T follicular helper cell (primary cell): ENCODE measurements around the gene ALDOA.
A peak's percentile ranks its signal among the peaks of the same experiment; 100 is the strongest.
"Not testable (repeated sequence)": the region's sequence is repeated elsewhere in the genome, so short reads cannot be mapped to it uniquely, and the experiment has no call there.

ENCODE experiments used
- DNase-seq: peaks from one replicate; pipeline ENCODE4 v3.0.0-alpha.2; 2020; ENCODE audit warnings: low read depth
- total RNA-seq, 2 experiments: gene quantifications; one replicate each; lab custom pipeline; 2026; lab: John Stamatoyannopoulos, UW

Gene ALDOA
- 8.8 to 9.2 reads per million in 2 experiments for total RNA-seq

- peak; percentile 92 for DNase-seq
Observed at GRCh38 chr16:30065102-30065942, at the start of gene ALDOA. ALDOA (plus strand) TSS chr16:30065760; CDS start chr16:30066898, 1,138 bp downstream.

- DNase-seq: no peak
Observed at GRCh38 chr16:30016555-30017276, 48.8 kb upstream of the ALDOA start.

GRCh38 chr16:30017277-30017656, 48.3 kb upstream of the ALDOA start:
- DNase-seq: no peak

GRCh38 chr16:30017937-30018336, 47.6 kb upstream of the ALDOA start:
- not testable (repeated sequence) for DNase-seq

- DNase-seq: no peak
Observed at GRCh38 chr16:30018731-30019158, 46.8 kb upstream of the ALDOA start.

GRCh38 chr16:30022887-30023286, 42.7 kb upstream of the ALDOA start, which contains the start of gene C16orf92:
C16orf92 (plus strand) TSS chr16:30023198; CDS start chr16:30023341, 143 bp downstream.
- no peak for DNase-seq

GRCh38 chr16:30023586-30023985, 42.0 kb upstream of the ALDOA start:
- DNase-seq: no peak

GRCh38 chr16:30024451-30024850, 41.1 kb upstream of the ALDOA start:
- DNase-seq: no peak

GRCh38 chr16:30025156-30025555, 40.4 kb upstream of the ALDOA start:
- no peak for DNase-seq

- DNase-seq: no peak
Observed at GRCh38 chr16:30025574-30025973, 40.0 kb upstream of the ALDOA start.

- DNase-seq: no peak
Observed at GRCh38 chr16:30026449-30026848, 39.1 kb upstream of the ALDOA start.

GRCh38 chr16:30027588-30028437, 37.7 kb upstream of the ALDOA start:
- no peak for DNase-seq

GRCh38 chr16:30028438-30029076, 37.0 kb upstream of the ALDOA start:
- DNase-seq: no peak

- DNase-seq: no peak
Observed at GRCh38 chr16:30030011-30030685, 35.4 kb upstream of the ALDOA start.

GRCh38 chr16:30030841-30031413, 34.6 kb upstream of the ALDOA start, which contains the start of gene TLCD3B:
TLCD3B (minus strand) TSS chr16:30031271; CDS start chr16:30030527, 744 bp downstream.
- DNase-seq: no peak

GRCh38 chr16:30031477-30031918, 34.1 kb upstream of the ALDOA start:
- no peak for DNase-seq

GRCh38 chr16:30032083-30032819, 33.3 kb upstream of the ALDOA start:
- peak; percentile 51 for DNase-seq

GRCh38 chr16:30033270-30033669, 32.3 kb upstream of the ALDOA start:
- no peak for DNase-seq

- no peak for DNase-seq
Observed at GRCh38 chr16:30040221-30040620, 25.3 kb upstream of the ALDOA start.

- not testable (repeated sequence) for DNase-seq
Observed at GRCh38 chr16:30040690-30041089, 24.9 kb upstream of the ALDOA start.
